Activated CD4-positive, alpha-beta T cell treated with anti-CD3 and anti-CD28 coated beads for 36 hours (primary cell): ENCODE measurements around the gene CHTF8. TPM values are rescaled to one million over a fixed set of nuclear protein-coding genes. Genes with fewer than 3 reads are reported as not detected.
"Not testable (repeated sequence)": the region's sequence is repeated elsewhere in the genome, so short reads cannot be mapped to it uniquely, and the experiment has no call there.

Source experiments
- ATAC-seq: fragments of 200-7000 bp; cut with Tn5 transposase; one replicate; pipeline ENCODE4 v1.10.0; 2021; ENCODE audit warnings: mild to moderate bottlenecking, moderate library complexity
- CTCF ChIA-PET: fragments of 350-600 bp; sonication (Branson Sonifier 250); formaldehyde crosslinking; loops from one replicate; lab custom pipeline; 2021; ENCODE audit warnings: antibody characterized with exemption; lab: Charles Lee
- POLR2A ChIA-PET: fragments of 350-600 bp; sonication (Branson Sonifier 250); formaldehyde crosslinking; loops from one replicate; lab custom pipeline; 2021; ENCODE audit warnings: antibody characterized with exemption, inconsistent platforms; lab: Charles Lee
- DNase-seq: peaks from one replicate; pipeline ENCODE4 v3.0.0-alpha.2; 2020
- H3K27ac Mint-ChIP-seq: one replicate; pipeline ENCODE4 v1.8.0; 2021; ENCODE audit warnings: mixed read lengths
- H3K27me3 Mint-ChIP-seq: one replicate; pipeline ENCODE4 v1.8.0; 2021; ENCODE audit warnings: mixed read lengths
- H3K36me3 Mint-ChIP-seq: one replicate; pipeline ENCODE4 v1.8.0; 2021; ENCODE audit warnings: low read depth, mixed read lengths
- H3K4me1 Mint-ChIP-seq: one replicate; pipeline ENCODE4 v1.8.0; 2021; ENCODE audit warnings: mixed read lengths
- H3K4me3 Mint-ChIP-seq: one replicate; pipeline ENCODE4 v1.8.0; 2021; ENCODE audit warnings: mild to moderate bottlenecking, moderate library complexity, mixed read lengths
- H3K9me3 Mint-ChIP-seq: one replicate; pipeline ENCODE4 v1.8.0; 2021; ENCODE audit warnings: low read depth, mixed read lengths
- intact Hi-C, 2 experiments: fragments of 100-400 bp; cut with DNase I in 1 of 2; cut with micrococcal nuclease in 1 of 2; formaldehyde crosslinking; loops; one replicate each; pipeline versions ENCODE4 v1.14.2 to v1.15.1; 2022 to 2024; cut with DNase I, micrococcal nuclease
- total RNA-seq, 2 experiments: library from RNA; stranded (reverse); gene quantifications; one replicate each; pipeline ENCODE4 v1.2.3, GENCODE V29; 2021

The CHTF8 gene
- total RNA-seq, 2 experiments from 2014 or later: 153 to 194 TPM

DNA sequence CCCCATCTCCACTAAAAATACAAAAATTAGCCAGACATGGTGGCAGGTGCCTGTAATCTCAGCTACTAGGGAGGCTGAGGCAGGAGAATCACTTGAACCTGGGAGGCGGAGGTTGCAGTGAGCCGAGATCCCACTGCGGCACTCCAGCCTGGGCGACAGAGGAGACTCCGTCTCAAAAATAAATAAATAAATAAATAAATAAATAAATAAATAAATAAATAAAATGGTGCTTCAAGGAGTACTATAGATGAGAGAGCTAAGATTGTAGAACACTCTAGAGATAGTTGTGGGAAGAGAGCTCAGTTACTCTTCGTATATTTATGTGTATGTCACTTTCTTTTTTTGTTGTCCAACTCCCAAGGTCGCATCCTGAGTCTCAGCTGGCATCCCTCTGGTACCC, 7.1 kb upstream of the CHTF8 start:
- DNase-seq, H3K27ac Mint-ChIP-seq, ATAC-seq, intact Hi-C loops, H3K4me3 Mint-ChIP-seq, H3K27me3 Mint-ChIP-seq, H3K9me3 Mint-ChIP-seq, POLR2A ChIA-PET: not testable (repeated sequence)
- Mint-ChIP-seq H3K4me1 (peaks cover 19% of the 10 kb centered on the region), H3K36me3 (peaks cover 74% of the 10 kb centered on the region)
- CTCF ChIA-PET: interaction anchor here (0.7 to 2.0 kb wide), 3 partner anchors 11 to 292 kb away, joined by 4 to 6 read pairs (median 4); no protein-coding TSS in a partner anchor

GRCh38 chr16:69138608-69139007, 6.2 kb upstream of the CHTF8 start:
- ChIA-PET CTCF (no interaction called here), POLR2A (no interaction called here)
- Mint-ChIP-seq H3K36me3 (peaks cover 75% of the 10 kb centered on the region), H3K4me1 (peaks cover 26% of the 10 kb centered on the region), H3K4me3 (no peak overlapping the region), H3K9me3 (no peaks in the 10 kb centered on the region), H3K27me3 (no peaks in the 10 kb centered on the region), H3K27ac (no peak overlapping the region)
- no peak for DNase-seq
- ATAC-seq: no peak
- intact Hi-C loops: no loop called here

GRCh38 chr16:69133373-69133954, 1.1 kb upstream of the CHTF8 start:
- Mint-ChIP-seq H3K9me3 (no peaks in the 10 kb centered on the region), H3K27me3 (no peaks in the 10 kb centered on the region), H3K36me3 (peaks cover 41% of the 10 kb centered on the region), H3K4me1 (peaks cover 53% of the 10 kb centered on the region), H3K27ac (peak overlapping the region; percentile 93), H3K4me3 (peak overlapping the region; percentile 93)
- no peak for ATAC-seq
- CTCF ChIA-PET: interaction anchor here (0.5 to 2.3 kb wide), 8 partner anchors 10 to 628 kb away, joined by 3 to 10 read pairs (median 4); no protein-coding TSS in a partner anchor
- intact Hi-C loops: loop anchor here (2.0 to 5.0 kb wide), 7 partner anchors 53 to 1214 kb away; partner anchors contain the start of genes DDX19A (in 1 of the 2), NFATC3 (in 1 of the 2), SNTB2 (in 1 of the 2) and WWP2 (in 1 of the 2)
- POLR2A ChIA-PET: interaction anchor here (0.6 to 1.7 kb wide), 4 partner anchors 13 to 596 kb away, joined by 3 read pairs; no protein-coding TSS in a partner anchor
- DNase-seq: no peak

DNA sequence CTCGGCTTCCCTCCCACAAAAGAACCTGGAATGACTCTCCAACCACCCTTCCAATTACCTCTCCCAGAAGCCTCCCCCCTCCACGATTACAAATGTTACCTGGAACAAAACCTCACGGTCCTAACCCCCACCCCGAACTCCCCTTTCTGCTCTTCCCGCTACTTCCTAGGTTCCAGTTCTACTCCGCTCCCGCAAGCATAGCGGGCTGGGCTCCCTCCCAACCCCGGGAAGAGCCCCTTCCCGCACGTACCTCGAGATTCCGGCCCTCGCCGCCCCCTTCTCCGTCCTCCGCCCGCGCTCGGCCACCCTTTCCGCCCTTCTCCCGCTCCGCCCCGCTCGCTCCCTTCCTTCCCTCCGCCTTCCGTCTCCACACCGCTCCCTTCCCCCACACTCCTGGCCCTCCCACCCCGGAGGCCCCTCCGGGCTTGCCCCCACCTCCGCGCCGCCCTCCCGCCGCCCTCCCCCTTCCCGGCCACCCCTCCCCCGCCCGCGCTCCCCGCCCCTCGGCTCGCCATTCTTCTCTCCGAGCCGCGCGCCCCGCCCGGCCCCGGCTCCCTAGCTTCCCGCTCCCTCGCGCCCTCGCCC, 457 bp downstream of the CHTF8 start:
- H3K4me3 Mint-ChIP-seq: peak overlapping the region; percentile 93
- H3K4me1 Mint-ChIP-seq: peaks cover 60% of the 10 kb centered on the region
- H3K9me3 Mint-ChIP-seq: no peaks in the 10 kb centered on the region
- ATAC-seq (peak; percentile 55), DNase-seq (peak; percentile 89)
- no peaks in the 10 kb centered on the region for H3K27me3 Mint-ChIP-seq
- H3K36me3 Mint-ChIP-seq: peaks cover 32% of the 10 kb centered on the region
- intact Hi-C loops: loop anchor here (1.0 to 5.0 kb wide), 17 partner anchors 34 to 1215 kb away; partner anchors contain the start of genes SNTB2 (in 2 of the 2), COG8 (in 1 of the 2), DDX19A (in 1 of the 2) and NFATC3 (in 1 of the 2)
- CTCF ChIA-PET: interaction anchor here (1.2 to 2.0 kb wide), 2 partner anchors 8 to 14 kb away, joined by 4 to 10 read pairs; no protein-coding TSS in a partner anchor
- H3K27ac Mint-ChIP-seq: peak overlapping the region; percentile 87
- POLR2A ChIA-PET: no interaction called here

DNA sequence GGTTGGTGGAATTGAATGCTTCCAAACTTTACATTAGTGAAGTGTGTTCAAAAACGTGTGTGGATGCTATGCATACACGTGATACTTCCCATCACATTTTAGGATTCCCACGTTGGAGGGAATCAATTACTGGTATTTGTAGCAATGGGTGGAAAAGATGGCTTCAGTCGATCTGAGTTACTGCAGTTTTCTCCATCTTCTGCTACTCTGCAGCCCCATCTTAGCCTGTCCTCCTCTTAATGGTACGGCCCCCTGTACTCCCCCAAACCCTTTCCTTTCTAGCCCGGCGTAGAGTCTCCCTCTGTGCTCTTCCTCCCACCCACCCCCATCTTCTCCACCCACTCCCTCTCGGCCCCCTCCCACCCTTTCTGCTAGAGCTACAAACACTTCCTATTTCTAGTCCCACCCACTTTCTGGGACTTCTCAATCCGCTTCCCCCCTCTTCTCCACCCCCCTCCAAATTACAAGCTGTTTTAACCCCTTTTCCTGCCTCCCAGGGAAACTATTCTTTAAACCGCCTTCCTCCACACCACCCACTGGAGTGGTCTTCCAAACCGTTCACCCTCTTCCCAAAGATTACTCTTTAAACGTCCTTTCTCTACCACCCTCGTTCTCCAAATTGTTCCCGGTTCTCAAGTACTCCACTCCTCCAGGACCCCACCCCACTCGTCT, 1.1 kb downstream of the CHTF8 start:
- intact Hi-C loops: loop anchor here (5.0 kb wide), 4 partner anchors 284 to 1216 kb away; partner anchors contain the start of genes DDX19A (in 1 of the 2) and WWP2 (in 1 of the 2)
- no peak for DNase-seq

DNA sequence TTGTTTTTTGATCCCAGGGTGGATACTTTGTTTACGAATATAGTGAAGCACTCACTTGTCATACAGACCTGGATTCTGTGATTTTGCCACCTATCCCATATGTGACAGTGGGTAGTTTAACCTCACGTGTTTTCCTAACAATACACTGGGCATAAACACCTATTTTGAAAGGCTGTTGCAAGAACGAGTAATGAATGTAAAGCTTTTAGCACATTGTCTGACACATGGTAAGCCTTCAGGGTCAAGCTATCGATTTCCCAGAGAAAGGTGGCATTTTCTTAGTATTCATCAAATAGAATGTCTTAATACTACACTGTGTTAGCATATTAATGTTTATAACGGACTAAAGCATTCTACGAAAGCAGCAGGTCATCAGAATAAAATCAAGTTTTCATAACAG, 1.9 kb downstream of the CHTF8 start:
- H3K27me3 Mint-ChIP-seq: no peaks in the 10 kb centered on the region

More for the DNA sequence above, 1.1 kb downstream of the CHTF8 start:
- no peaks in the 10 kb centered on the region for H3K27me3 Mint-ChIP-seq
- peak overlapping the region; percentile 93 for H3K4me3 Mint-ChIP-seq
- H3K9me3 Mint-ChIP-seq: no peaks in the 10 kb centered on the region
- H3K27ac Mint-ChIP-seq: peak overlapping the region; percentile 87
- ATAC-seq: no peak
- H3K4me1 Mint-ChIP-seq: peaks cover 57% of the 10 kb centered on the region
- peaks cover 26% of the 10 kb centered on the region for H3K36me3 Mint-ChIP-seq
- CTCF ChIA-PET: no interaction called here
- POLR2A ChIA-PET: no interaction called here

GRCh38 chr16:69127966-69128510, 4.3 kb downstream of the CHTF8 start:
- intact Hi-C loops: no loop called here
- Mint-ChIP-seq H3K9me3 (no peaks in the 10 kb centered on the region), H3K27me3 (no peaks in the 10 kb centered on the region), H3K4me1 (peaks cover 43% of the 10 kb centered on the region), H3K4me3 (no peak overlapping the region), H3K27ac (no peak overlapping the region), H3K36me3 (peaks cover 10% of the 10 kb centered on the region)
- no peak for ATAC-seq
- DNase-seq: no peak
- CTCF ChIA-PET: interaction anchor here (0.6 to 1.7 kb wide), 5 partner anchors 10 to 674 kb away, joined by 3 to 8 read pairs (median 3); no protein-coding TSS in a partner anchor
- POLR2A ChIA-PET: no interaction called here

More for the DNA sequence above, 1.9 kb downstream of the CHTF8 start:
- peak overlapping the region; percentile 74 for H3K27ac Mint-ChIP-seq
- H3K4me1 Mint-ChIP-seq: peaks cover 58% of the 10 kb centered on the region
- POLR2A ChIA-PET: no interaction called here
- no peak for DNase-seq
- peaks cover 23% of the 10 kb centered on the region for H3K36me3 Mint-ChIP-seq
- intact Hi-C loops: loop anchor here (5.0 kb wide), 4 partner anchors 283 to 1217 kb away; partner anchors contain the start of genes DDX19A (in 1 of the 2) and WWP2 (in 1 of the 2)
- CTCF ChIA-PET: interaction anchor here (0.6 to 1.9 kb wide), 9 partner anchors 13 to 602 kb away, joined by 3 to 6 read pairs (median 4); no protein-coding TSS in a partner anchor
- peak overlapping the region; percentile 93 for H3K4me3 Mint-ChIP-seq
- H3K9me3 Mint-ChIP-seq: no peaks in the 10 kb centered on the region
- no peak for ATAC-seq

- H3K9me3 Mint-ChIP-seq, H3K27me3 Mint-ChIP-seq, CTCF ChIA-PET, DNase-seq, intact Hi-C loops, H3K27ac Mint-ChIP-seq, ATAC-seq, H3K4me3 Mint-ChIP-seq: not testable (repeated sequence)
- H3K4me1 Mint-ChIP-seq: peaks cover 43% of the 10 kb centered on the region
- H3K36me3 Mint-ChIP-seq: peaks cover 14% of the 10 kb centered on the region
- POLR2A ChIA-PET: interaction anchor here (0.6 kb wide), 1 partner anchor 34 kb away, joined by 3 read pairs; no protein-coding TSS in a partner anchor
Measured at GRCh38 chr16:69126801-69127200, 5.6 kb downstream of the CHTF8 start.

- ATAC-seq: no peak
- no peak overlapping the region for H3K27ac Mint-ChIP-seq
Measured at GRCh38 chr16:69126221-69126620, 6.2 kb downstream of the CHTF8 start.

GRCh38 chr16:69124961-69125360, 7.4 kb downstream of the CHTF8 start:
- ChIA-PET CTCF (interaction anchor here (0.6 to 6.3 kb wide), 9 partner anchors 8 to 929 kb away, joined by 3 to 59 read pairs (median 10); partner anchors contain the start of genes CHTF8, HAS3 and UTP4), POLR2A (interaction anchor here (0.6 to 1.1 kb wide), 2 partner anchors 19 to 488 kb away, joined by 3 read pairs; no protein-coding TSS in a partner anchor)
- not testable (repeated sequence) for H3K4me3 Mint-ChIP-seq, H3K9me3 Mint-ChIP-seq, ATAC-seq, H3K27ac Mint-ChIP-seq, DNase-seq, H3K27me3 Mint-ChIP-seq
- Mint-ChIP-seq H3K36me3 (peaks cover 23% of the 10 kb centered on the region), H3K4me1 (peaks cover 26% of the 10 kb centered on the region)
- intact Hi-C loops: loop anchor here in 1 of 2 experiments (1.0 to 5.0 kb wide), 4 partner anchors 223 to 597 kb away; no protein-coding TSS in a partner anchor

More at GRCh38 chr16:69126221-69126620, 6.2 kb downstream of the CHTF8 start:
- no peaks in the 10 kb centered on the region for H3K27me3 Mint-ChIP-seq
- H3K4me3 Mint-ChIP-seq: no peak overlapping the region
- peaks cover 13% of the 10 kb centered on the region for H3K36me3 Mint-ChIP-seq
- ChIA-PET CTCF (interaction anchor here (2.9 to 6.3 kb wide), 2 partner anchors 14 to 21 kb away, joined by 17 to 59 read pairs; partner anchors contain the start of gene HAS3), POLR2A (no interaction called here)
- no peak for DNase-seq
- intact Hi-C loops: no loop called here
- no peaks in the 10 kb centered on the region for H3K9me3 Mint-ChIP-seq
- H3K4me1 Mint-ChIP-seq: peaks cover 39% of the 10 kb centered on the region
